GM18507 (cell line): ENCODE data around the gene PSG1.
"Not testable (repeated sequence)": the region's sequence is repeated elsewhere in the genome, so short reads cannot be mapped to it uniquely, and the experiment has no call there.

Source experiments
- DNase-seq: peaks from one replicate; pipeline ENCODE4 v3.0.0; 2011; ENCODE audit warnings: low read depth; ENCODE audit not compliant: insufficient read length; ENCODE audit errors: extremely low spot score
- FAIRE-seq: peaks from 2 replicates; lab custom pipeline; 2011; peaks lifted over from hg19 to GRCh38; lab: Jason Lieb, UNC

Gene PSG1

GRCh38 chr19:42879613-42880012 lies at the start of gene PSG1:
PSG1 (minus strand) TSS chr19:42879713; CDS start chr19:42879581, 132 bp downstream.
- DNase-seq (no peak), FAIRE-seq (no peak)

DNA sequence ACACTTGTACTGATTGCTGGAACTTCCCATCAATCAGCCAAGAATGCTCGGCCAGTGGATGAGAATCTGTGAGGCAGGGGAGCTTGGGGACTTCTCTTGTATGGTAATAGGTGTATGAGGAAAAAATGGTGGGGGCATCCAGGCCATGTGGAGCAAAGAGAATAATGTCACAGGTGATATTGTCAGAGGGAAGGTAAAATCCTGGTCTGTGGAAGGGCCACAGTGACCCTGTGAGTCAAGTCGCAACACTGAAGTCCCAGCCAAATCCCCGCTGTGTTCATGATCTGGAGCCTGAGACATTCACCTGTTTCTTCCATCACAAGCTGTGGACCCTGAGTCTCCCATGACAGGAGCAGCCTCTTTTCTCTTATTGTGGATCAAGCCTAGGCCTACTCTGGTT lies 49.4 kb upstream of the PSG1 start:
- DNase-seq (no peak), FAIRE-seq (no peak)

GRCh38 chr19:42926781-42927180 lies 47.3 kb upstream of the PSG1 start:
- DNase-seq (no peak), FAIRE-seq (no peak)

GRCh38 chr19:42923106-42923505 lies 43.6 kb upstream of the PSG1 start:
- FAIRE-seq, DNase-seq: not testable (repeated sequence)

GRCh38 chr19:42920971-42921370 lies 41.5 kb upstream of the PSG1 start:
- not testable (repeated sequence) for FAIRE-seq

DNA sequence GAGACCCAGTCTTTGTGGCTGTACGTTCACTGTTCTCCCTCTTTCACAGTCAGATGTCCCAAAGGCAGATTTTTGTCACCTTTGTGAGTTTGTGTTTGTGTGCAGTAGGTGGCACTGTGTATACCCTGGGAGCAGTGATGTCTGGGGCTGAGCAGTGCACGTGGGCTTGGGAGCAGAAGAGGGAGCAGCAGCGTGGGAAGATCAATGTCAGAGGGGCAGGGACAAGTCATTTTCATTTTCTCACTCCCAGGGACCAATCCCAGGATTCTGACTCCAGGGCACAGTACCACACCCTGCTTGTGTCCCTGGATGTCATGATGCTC lies 40.2 kb upstream of the PSG1 start:
- FAIRE-seq (no peak), DNase-seq (no peak)

More at GRCh38 chr19:42920971-42921370, 41.5 kb upstream of the PSG1 start:
- not testable (repeated sequence) for DNase-seq

DNA sequence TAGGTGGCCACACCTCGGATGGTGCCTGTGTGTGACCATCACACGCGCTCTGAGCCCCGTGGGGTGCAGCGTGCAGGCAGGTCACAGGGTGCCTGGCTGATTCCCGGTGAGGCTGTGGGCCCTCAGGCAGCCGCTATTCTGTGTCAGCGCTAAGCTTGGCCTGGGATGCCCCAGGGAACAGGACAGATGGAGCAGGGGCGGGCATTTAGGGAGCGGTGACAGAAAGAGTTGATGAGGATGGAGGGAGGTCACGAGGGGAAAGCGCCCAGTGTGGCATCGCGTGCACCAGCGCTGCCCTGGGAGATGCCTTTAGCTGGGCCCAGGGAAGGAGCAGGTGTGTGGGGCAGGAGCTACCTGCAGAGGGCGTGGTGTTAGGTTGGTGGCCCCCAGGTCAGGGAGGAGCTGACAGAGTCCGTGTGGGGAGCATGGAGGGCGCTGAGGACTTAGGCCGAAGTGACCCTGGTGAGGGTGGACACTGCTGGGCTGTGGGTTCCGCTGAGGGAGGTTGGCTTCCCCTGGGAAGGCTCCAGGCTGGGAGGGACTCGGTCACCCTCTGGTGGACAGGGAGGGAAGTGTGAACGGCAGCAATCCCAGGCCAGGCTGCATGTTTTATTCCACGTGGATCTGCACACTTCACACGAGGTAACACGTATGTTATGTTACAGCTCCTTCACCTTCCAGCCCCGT lies 39.7 kb upstream of the PSG1 start:
- FAIRE-seq, DNase-seq: not testable (repeated sequence)

DNA sequence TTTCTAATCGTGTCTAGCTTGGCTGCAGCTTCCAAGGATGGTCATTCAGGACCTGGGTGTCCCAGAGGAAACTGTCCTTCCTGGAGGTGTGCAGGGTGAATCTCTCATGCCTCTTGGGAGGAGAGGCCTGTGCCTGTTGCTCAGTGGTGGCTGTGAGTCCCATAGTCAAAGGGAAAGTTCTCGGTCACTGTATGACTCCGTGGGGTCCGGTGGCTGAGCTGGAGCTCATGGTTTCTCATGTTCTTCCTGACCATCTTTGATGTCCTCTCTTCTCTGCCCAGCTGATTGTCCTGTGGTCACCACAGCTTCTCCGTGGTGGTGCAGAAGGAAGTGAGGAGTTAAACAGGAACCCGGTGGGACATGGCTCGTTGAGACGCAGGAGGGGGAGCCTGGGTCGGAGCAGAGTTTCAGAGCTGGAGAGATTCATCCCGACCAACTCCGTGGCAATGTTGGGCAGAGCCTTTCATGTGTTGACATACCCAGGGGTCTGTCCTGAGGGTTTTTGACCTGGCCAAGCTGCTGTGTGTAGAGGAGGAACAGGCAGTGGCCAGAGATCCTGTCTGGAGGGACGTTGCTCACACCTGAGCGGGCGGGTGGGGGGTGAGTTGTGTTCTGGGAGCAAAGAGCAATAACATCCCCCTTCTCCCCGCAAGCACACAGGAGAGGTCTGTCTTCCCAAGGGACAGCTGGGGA lies 39.0 kb upstream of the PSG1 start:
- not testable (repeated sequence) for FAIRE-seq, DNase-seq

- DNase-seq, FAIRE-seq: not testable (repeated sequence)
Observed at GRCh38 chr19:42917634-42918033, 38.1 kb upstream of the PSG1 start, which contains the start of gene PSG6. PSG6 (minus strand) TSS chr19:42917894; CDS start chr19:42917792, 102 bp downstream.

- DNase-seq, FAIRE-seq: not testable (repeated sequence)
Observed at GRCh38 chr19:42916931-42917330, 37.4 kb upstream of the PSG1 start.

- not testable (repeated sequence) for FAIRE-seq
Observed at GRCh38 chr19:42913516-42913915, 34.0 kb upstream of the PSG1 start.

DNA sequence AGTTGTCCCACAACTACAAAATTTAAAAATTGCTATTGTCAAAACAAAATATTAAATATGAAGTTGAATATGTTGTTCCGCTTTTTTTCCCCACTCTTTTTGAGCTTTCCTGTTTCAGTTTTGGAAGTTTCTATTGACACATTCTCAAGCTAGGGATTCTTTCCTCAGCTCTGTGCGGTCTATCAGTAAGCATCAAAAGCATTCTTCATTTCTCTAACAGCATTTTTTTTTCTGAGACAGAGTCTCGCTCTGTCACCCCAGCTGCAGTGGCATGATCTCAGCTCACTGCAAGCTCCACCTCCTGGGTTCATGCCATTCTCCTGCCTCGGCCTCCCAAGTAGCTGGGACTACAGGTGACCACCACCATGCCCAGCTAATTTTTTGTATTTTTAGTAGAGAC lies 33.4 kb upstream of the PSG1 start:
- not testable (repeated sequence) for DNase-seq, FAIRE-seq

More at GRCh38 chr19:42913516-42913915, 34.0 kb upstream of the PSG1 start:
- DNase-seq = not testable (repeated sequence)

- not testable (repeated sequence) for FAIRE-seq, DNase-seq
Observed at GRCh38 chr19:42911731-42912130, 32.2 kb upstream of the PSG1 start.

DNA sequence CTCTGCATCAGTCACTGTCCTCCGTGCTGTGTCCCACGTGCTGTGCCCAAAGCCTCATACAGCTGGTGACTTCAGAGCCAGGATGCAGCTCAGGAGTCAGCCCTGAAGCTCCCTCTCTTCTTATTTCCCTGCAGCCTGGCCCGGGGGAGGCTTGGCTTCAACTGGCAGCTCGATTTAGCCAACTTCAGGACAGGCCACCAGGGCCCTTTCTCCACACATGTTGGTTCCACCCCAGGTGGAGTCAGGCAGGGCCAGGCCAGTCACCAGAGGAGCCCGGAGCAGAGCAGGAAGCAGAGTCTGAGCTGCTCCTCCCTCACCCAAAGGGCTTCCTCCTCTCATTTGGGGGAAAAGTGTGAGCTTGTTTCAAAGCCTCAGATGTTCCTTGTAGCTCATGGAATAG lies 26.6 kb upstream of the PSG1 start:
- DNase-seq, FAIRE-seq: not testable (repeated sequence)

- not testable (repeated sequence) for FAIRE-seq, DNase-seq
Observed at GRCh38 chr19:42900561-42900960, 21.0 kb upstream of the PSG1 start.

- not testable (repeated sequence) for DNase-seq, FAIRE-seq
Observed at GRCh38 chr19:42899674-42900073, 20.2 kb upstream of the PSG1 start.

- not testable (repeated sequence) for FAIRE-seq, DNase-seq
Observed at GRCh38 chr19:42899110-42899509, 19.6 kb upstream of the PSG1 start.

DNA sequence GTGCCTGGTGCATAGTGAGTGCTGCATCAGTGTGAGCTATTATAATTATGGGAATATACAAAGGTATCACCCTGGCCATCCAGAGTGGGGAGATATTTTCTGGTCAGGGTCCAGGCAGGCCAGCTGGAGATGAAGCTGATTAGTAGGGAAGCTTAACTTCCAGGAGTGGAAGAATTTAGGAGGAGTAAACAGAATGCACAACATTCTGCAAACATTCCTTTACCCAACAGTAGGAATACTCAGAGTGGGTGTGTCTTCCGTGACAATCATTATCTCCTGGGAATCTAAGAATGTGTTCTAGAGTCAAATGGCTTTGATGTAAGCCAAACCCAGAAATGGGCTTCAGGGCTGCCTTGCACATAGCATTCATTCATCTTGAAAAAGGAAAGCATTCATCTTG lies 19.1 kb upstream of the PSG1 start:
- not testable (repeated sequence) for DNase-seq

GRCh38 chr19:42897729-42898128 lies 18.2 kb upstream of the PSG1 start:
- FAIRE-seq, DNase-seq: not testable (repeated sequence)

More for the DNA sequence above, 19.1 kb upstream of the PSG1 start:
- not testable (repeated sequence) for FAIRE-seq

GRCh38 chr19:42890446-42890845 lies 10.9 kb upstream of the PSG1 start:
- FAIRE-seq, DNase-seq: not testable (repeated sequence)
